T-helper 1 cell treated with Interleukin-12 subunit alpha and Interleukin-12 subunit beta and Interleukin-4 antibody, amounts not matched to agents 30 μg/mL and 1 μg/mL, for 36 hours (primary cell): ENCODE data around the gene MAPKAP1.

Source experiments
- H3K27ac Mint-ChIP-seq: one replicate; pipeline ENCODE4 v1.8.0; 2021; ENCODE audit warnings: mild to moderate bottlenecking, mixed read lengths
- H3K27me3 Mint-ChIP-seq: one replicate; pipeline ENCODE4 v1.8.0; 2021; ENCODE audit warnings: low read depth, mixed read lengths
- H3K36me3 Mint-ChIP-seq: one replicate; pipeline ENCODE4 v1.8.0; 2021; ENCODE audit warnings: low read depth, mixed read lengths
- H3K4me1 Mint-ChIP-seq: one replicate; pipeline ENCODE4 v1.8.0; 2021; ENCODE audit warnings: low read depth, mixed read lengths
- H3K4me3 Mint-ChIP-seq: one replicate; pipeline ENCODE4 v1.8.0; 2021; ENCODE audit warnings: mild to moderate bottlenecking, moderate library complexity, mixed read lengths
- H3K9me3 Mint-ChIP-seq: one replicate; pipeline ENCODE4 v1.8.0; 2021; ENCODE audit warnings: mixed read lengths

MAPKAP1 gene

DNA sequence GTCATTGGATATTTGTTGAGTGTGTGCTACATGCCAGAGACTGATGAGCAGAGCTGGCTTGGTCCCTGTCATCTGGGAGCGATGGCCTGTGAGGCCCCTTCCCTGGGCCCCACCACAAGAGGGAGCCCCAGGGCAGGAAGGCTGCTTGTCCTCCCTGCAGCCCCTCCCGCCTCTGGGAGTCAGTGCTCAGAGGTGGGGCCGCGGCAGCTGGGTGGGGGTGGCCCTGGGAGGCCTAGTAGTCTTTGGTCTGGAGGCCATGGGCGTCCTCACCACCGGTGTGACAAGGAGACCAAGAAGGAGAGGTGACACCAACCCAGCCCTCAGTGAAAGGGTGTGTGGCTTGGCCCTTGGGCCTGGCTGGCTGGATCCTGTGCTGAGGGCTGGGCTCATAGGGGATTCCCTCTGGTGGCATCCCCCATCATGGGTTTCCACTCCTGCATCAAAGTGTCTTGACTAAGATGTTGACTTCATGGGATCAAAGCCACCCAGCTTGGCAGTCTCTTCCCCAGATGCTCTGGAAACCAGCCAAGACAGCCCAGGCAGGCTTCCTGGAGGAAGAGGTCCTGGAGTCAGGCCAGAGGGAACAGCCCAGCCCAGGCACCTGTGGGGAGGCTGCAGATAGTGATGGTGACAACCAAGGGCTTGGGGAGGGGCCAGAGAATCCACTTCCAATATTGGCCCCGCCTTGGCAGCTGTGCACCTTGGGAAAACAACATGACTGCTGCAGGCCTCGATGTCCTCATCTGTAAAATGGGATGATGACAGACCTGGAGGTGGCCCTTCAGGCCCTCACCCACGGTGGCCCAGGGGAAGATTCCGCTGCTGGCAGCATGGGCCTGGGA, 278.7 kb downstream of the MAPKAP1 start:
- no peak overlapping the region for H3K4me3 Mint-ChIP-seq
- H3K36me3 Mint-ChIP-seq, result no peaks in the 10 kb centered on the region
- H3K27ac Mint-ChIP-seq, result no peak overlapping the region
- H3K4me1 Mint-ChIP-seq, result no peaks in the 10 kb centered on the region
- no peaks in the 10 kb centered on the region for H3K9me3 Mint-ChIP-seq
- H3K27me3 Mint-ChIP-seq, result no peaks in the 10 kb centered on the region

DNA sequence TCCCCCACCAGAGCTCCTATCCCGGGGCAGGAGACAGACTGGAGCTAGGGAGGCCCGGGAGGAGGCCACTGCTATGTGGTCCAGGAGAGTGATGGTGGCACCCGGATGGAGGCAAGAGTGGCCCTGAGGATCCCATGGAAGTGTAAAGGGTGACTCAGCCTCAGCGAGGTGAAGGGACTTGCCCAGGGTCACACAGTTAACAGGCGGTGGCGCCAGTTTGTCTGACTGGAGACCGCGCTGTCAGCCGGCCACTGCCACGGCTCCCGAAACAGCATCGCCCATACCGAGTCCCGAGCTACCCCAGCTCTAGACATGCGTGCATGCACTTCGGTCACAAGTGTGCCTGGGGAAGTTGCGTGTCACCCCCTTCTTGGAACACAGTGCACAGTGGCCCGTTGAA, 279.5 kb downstream of the MAPKAP1 start:
- H3K4me3 Mint-ChIP-seq, result no peak overlapping the region
- no peak overlapping the region for H3K27ac Mint-ChIP-seq
- H3K4me1 Mint-ChIP-seq, result no peaks in the 10 kb centered on the region
- no peaks in the 10 kb centered on the region for H3K9me3 Mint-ChIP-seq
- no peaks in the 10 kb centered on the region for H3K27me3 Mint-ChIP-seq
- no peaks in the 10 kb centered on the region for H3K36me3 Mint-ChIP-seq

DNA sequence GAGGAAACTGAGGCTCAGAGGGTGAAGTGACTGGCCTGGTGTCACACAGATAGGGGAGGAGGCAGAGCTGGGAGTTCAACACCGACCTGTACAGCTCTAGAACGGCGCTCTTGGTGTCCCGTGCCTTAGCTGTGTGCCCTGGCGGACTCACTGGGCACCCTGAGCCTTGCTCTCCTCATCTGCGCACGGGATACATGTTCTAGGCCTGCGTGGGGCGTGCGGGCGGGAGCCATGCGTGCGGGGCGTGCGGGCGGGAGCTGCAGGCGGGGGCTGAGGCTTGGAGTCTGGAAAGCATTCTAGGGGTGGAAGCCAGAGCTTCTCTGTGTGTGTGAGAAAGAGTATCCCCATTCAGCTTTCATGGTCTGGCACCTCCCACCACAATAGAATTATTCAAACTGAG, 280.1 kb downstream of the MAPKAP1 start:
- Mint-ChIP-seq H3K4me3 (no peak overlapping the region), H3K4me1 (no peaks in the 10 kb centered on the region), H3K27ac (no peak overlapping the region), H3K27me3 (no peaks in the 10 kb centered on the region), H3K9me3 (no peaks in the 10 kb centered on the region), H3K36me3 (no peaks in the 10 kb centered on the region)

DNA sequence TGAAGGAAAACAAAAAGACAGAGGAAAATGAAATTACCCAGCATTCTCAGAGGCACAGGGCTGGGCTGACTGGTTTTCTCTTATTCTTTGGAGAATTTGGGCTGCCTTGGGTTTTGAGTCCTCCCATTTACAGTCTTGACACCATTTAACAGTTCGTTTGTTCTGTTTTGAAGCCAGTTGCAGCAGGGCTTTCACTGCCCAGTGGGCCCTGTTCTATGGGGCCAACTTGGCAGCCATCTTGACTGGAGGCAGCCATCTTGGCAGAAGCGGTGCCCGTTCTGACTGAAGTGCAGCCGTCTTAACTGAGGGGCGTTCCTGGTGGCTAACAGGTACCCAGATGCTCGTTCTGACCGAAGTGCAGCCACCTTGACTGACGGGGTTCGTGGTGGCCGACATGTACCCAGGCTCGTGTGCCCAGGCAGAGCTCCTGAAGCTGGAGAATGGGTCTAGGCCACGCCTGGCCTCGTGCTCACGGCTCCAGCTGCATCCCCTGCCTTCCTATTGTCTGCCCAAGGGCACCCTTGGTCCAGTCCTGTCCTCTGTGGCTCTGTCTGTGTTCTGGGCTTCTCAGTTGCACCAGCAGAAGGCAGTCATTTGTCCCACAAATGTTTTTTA, 281.0 kb downstream of the MAPKAP1 start:
- Mint-ChIP-seq H3K36me3 (no peaks in the 10 kb centered on the region), H3K27me3 (no peaks in the 10 kb centered on the region), H3K27ac (no peak overlapping the region), H3K9me3 (no peaks in the 10 kb centered on the region), H3K4me1 (no peaks in the 10 kb centered on the region), H3K4me3 (no peak overlapping the region)

DNA sequence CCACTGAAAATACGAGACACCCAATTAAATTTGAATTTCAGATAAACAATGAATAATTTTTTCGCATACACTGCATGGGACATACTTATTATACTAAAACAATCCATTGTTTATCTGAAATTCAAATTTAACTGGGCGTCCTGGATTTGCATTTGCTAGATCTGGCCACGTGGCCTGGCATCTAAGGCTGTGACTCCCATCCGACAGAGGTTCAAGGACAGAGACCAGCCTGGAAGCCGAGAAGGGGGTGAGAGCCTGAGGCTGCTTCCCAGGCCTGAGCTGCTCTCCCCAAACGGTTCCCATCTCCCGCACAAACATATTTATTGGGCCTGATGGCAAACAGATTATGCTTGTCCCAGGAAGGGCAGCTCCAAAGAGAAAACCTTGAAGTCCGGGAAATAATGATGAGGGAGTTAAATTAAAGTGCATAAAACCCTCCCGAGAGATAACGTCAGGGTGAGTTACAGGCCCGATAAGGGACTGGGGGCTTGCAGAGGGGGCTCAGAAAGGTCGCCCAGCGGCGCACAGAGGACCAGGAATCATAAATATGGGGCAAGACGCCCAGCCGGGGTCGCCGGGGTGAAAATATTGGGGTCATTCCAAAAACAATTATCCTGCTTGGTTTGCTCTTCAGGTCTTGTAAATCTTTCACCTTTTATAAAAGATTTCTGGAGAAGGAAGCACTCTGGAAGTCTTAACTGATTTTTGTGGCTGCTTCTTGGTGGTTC, 281.7 kb downstream of the MAPKAP1 start:
- Mint-ChIP-seq H3K27ac (no peak overlapping the region), H3K27me3 (peaks cover 1% of the 10 kb centered on the region), H3K4me3 (no peak overlapping the region), H3K36me3 (no peaks in the 10 kb centered on the region), H3K4me1 (no peaks in the 10 kb centered on the region), H3K9me3 (no peaks in the 10 kb centered on the region)

DNA sequence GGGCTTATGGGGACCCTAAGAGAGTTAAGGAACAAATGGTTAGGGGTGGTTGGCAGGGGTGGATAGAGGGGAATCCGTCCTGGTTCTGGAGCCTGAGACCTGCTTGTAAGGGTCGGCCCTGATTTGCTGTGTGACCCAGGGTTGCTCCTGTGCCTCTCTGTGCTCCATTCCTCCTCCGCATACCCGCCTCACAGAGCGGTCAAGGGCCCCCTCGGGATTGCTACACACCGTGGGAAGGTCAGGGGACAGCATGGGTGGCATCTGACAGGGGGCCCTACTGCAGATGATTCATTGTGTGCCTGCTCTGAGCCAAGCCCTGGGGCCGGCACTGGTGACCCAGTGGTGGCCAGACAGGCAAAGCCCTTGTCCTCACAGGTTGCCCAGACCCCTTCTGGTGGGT, 283.0 kb downstream of the MAPKAP1 start:
- Mint-ChIP-seq H3K4me3 (no peak overlapping the region), H3K9me3 (no peaks in the 10 kb centered on the region), H3K27me3 (peaks cover 3% of the 10 kb centered on the region), H3K27ac (no peak overlapping the region), H3K36me3 (no peaks in the 10 kb centered on the region), H3K4me1 (no peaks in the 10 kb centered on the region)

DNA sequence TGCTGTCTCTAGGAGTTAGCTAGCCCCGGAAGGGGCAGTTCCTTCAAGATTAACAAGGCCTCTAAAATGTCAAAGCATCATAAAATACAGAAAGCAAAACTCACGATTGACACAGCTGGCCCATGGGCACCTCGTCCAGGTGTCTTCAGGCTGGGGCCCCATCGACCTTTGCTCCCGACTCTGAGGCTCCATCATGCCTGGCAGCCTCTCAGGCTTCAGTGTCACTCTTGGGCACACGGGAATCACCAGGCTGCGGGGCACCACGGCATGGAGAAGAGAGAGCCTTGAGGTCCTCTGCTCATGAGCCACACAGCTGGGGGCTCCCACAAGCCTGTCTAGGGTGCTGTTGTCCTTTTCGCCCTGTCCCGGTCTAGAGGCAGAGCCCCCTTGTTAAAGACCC, 284.2 kb downstream of the MAPKAP1 start:
- Mint-ChIP-seq H3K36me3 (no peaks in the 10 kb centered on the region), H3K4me1 (no peaks in the 10 kb centered on the region), H3K4me3 (no peak overlapping the region), H3K9me3 (no peaks in the 10 kb centered on the region), H3K27ac (no peak overlapping the region), H3K27me3 (peaks cover 3% of the 10 kb centered on the region)

DNA sequence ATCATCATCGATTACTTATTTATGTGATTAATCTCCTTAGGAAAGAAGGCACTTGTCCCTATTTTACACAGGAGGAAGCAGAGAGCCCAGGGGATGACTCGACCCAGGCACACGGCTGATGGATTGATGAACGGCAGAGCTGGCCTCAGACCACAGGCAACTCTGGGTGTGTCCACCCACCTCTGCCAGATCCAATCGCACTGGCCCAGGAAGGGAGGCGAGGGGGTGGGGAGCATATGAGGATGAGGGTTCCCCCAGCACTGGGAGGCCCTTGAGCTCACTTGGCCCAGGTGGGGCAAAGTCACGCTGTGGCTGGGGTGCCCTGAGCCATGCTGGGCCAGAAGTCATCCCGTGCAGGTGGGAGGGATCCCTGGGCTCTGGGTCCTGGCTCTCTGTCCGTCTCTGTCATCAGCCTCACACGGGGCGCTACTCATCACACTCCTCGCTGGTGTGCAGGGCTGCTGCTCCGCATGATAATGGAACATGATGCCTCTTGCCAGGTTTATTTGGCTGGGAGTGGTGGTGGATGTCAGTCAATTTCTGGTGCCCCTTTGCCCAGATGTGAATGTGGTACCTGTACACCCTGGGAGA, 285.3 kb downstream of the MAPKAP1 start:
- Mint-ChIP-seq H3K36me3 (no peaks in the 10 kb centered on the region), H3K4me1 (no peaks in the 10 kb centered on the region), H3K27me3 (peaks cover 3% of the 10 kb centered on the region), H3K9me3 (no peaks in the 10 kb centered on the region), H3K27ac (no peak overlapping the region), H3K4me3 (no peak overlapping the region)

DNA sequence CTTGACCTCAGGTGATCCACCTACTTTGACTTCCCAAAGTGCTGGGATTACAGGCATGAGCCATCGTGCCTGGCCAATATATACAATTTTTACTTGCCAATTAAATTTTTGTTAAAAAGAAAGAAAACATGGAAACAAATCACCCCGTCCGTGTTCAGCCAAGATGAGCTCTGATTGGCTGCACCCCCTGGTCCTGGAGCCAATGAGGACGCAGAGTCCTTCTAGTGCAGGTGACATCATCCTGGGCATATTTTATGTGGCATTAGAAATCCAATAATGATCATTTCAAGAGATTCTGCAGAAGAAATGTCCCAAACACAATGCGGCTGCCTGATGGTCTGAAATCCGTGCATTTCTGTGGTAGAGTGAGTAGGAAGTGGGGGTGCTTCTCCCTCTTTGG, 285.8 kb downstream of the MAPKAP1 start:
- no peak overlapping the region for H3K4me3 Mint-ChIP-seq
- H3K27ac Mint-ChIP-seq, result no peak overlapping the region
- H3K27me3 Mint-ChIP-seq, result peaks cover 3% of the 10 kb centered on the region
- H3K4me1 Mint-ChIP-seq, result no peaks in the 10 kb centered on the region
- H3K36me3 Mint-ChIP-seq, result no peaks in the 10 kb centered on the region
- no peaks in the 10 kb centered on the region for H3K9me3 Mint-ChIP-seq

DNA sequence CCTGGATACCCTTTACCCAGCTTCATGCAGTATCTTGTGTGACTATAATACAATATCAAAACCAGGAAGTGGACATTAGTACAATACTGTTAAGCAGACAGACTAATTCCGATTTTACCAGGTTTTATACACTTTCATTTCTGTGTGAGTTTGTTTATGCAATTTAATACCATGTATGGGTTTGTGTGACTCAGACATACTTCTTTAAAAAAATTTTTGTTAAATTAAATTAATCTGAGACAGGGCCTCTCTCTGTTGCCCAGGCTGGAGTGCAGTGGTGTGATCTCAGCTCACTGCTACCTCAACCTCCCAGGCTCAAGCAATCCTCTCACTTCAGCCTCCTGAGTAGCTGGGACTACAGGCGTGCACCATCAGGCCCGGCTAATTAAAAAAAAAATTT, 288.6 kb downstream of the MAPKAP1 start:
- H3K4me1 Mint-ChIP-seq, result no peaks in the 10 kb centered on the region
- H3K27ac Mint-ChIP-seq, result no peak overlapping the region
- no peak overlapping the region for H3K4me3 Mint-ChIP-seq
- H3K9me3 Mint-ChIP-seq, result no peaks in the 10 kb centered on the region
- no peaks in the 10 kb centered on the region for H3K36me3 Mint-ChIP-seq
- peaks cover 3% of the 10 kb centered on the region for H3K27me3 Mint-ChIP-seq

DNA sequence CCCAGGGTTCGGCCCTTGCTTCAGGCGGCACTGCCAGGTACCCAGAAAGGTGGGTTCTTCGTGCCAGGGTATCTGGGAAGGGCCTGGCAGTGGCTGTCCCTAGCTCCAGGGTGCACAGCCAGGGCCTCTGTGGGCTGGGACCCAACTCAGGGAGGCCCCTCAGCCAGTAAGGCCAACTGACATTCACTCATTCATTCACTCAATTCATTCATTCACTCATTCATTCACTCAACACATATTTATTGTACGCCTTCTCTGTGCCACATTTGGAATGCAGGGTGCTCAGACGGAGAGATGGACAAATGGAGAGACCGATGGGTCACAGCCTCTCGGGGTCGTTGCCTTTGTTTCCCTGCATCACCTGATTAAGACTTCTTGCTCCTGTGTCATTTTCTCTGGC, 290.5 kb downstream of the MAPKAP1 start:
- no peaks in the 10 kb centered on the region for H3K36me3 Mint-ChIP-seq
- H3K4me3 Mint-ChIP-seq, result no peak overlapping the region
- no peaks in the 10 kb centered on the region for H3K4me1 Mint-ChIP-seq
- H3K9me3 Mint-ChIP-seq, result no peaks in the 10 kb centered on the region
- no peak overlapping the region for H3K27ac Mint-ChIP-seq
- H3K27me3 Mint-ChIP-seq, result peaks cover 3% of the 10 kb centered on the region

DNA sequence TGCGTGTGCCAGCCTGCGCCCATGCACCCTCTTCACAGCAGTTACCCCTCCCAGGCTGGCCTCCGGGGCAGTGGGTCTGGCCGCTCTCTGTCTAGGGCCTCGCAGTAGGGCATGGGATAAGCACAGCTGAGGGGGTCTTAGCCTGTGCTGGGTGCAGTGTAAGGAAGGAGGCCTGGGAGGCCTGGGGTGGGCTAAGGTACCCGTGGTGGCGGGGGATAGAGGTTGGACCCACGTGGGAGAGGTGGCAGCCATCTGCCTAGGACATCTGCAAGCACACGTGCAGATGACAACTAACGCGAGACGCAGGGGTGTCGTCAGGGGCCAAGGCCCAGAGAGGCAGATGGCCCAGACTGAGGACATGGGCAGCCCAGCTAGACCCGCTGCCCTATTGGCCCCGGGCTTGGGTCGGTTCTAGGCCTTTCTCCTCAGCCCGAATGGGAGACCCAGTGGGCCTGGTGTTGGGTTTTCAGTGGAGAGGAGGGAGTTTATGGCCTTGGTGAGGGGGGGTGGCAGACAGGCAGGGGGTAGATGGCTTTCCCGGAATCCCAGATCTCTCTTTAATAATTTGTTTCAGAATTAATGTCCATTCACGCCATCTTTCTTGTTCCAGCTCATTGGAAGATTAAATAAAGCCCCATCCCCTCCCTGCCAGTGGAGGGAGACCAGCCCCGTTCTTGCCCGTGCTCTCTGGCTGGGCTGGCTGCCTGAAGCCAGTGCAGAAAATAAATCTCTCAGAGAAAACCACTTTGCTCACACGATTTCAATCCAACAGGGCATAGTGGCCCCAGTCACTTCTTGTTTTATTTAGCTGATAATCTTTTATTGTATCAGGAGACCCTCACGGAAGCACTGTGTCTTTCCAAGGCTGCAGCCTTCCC, 291.2 kb downstream of the MAPKAP1 start:
- Mint-ChIP-seq H3K27ac (no peak overlapping the region), H3K4me3 (no peak overlapping the region), H3K4me1 (no peaks in the 10 kb centered on the region), H3K9me3 (no peaks in the 10 kb centered on the region), H3K36me3 (no peaks in the 10 kb centered on the region), H3K27me3 (peaks cover 3% of the 10 kb centered on the region)

DNA sequence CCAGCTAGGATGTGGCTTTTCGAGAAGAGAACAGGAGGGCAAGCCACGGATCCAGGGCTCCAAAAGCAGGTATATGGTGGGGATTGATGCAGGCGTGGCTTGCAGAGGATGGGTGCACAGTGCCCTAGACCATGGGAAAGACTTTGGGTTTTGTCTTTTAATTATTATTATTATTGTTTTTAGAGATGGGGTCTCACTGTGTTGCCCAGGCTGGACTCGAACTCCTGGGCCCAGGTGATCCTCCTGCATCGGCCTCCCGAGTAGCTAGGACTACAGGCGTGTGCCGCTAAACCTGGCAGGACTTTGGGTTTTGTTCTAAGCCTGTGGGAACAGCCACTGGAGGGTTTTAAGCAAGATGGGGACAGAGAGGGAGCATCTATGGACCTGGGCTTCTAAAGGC, 293.4 kb downstream of the MAPKAP1 start:
- no peaks in the 10 kb centered on the region for H3K9me3 Mint-ChIP-seq

DNA sequence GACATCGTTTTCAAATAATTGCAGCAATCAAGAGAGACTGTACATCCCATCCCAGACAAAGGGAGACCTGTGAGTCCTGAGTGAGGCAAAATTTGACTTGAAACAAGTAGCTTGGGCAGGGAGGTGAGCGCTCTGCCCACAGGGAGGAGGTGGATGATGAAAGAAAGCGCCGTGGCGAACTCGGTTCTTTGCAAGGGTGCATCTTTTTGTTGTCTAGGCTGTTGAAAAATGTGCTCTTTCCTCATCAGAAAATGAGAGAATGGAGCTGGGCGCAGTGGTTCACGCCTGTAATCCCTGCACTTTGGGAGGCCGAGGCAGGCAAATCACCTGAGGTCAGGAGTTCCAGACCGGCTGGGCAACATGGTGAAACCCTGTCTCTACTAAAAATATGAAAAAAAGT, 294.8 kb downstream of the MAPKAP1 start:
- Mint-ChIP-seq H3K4me1 (peaks cover 10% of the 10 kb centered on the region), H3K4me3 (no peak overlapping the region), H3K27me3 (peaks cover 15% of the 10 kb centered on the region), H3K27ac (no peak overlapping the region), H3K9me3 (no peaks in the 10 kb centered on the region), H3K36me3 (peaks cover 2% of the 10 kb centered on the region)

More for the DNA sequence above, 293.4 kb downstream of the MAPKAP1 start:
- H3K4me1 Mint-ChIP-seq, result peaks cover 6% of the 10 kb centered on the region
- no peak overlapping the region for H3K27ac Mint-ChIP-seq
- no peak overlapping the region for H3K4me3 Mint-ChIP-seq
- H3K27me3 Mint-ChIP-seq, result peaks cover 15% of the 10 kb centered on the region
- peaks cover 2% of the 10 kb centered on the region for H3K36me3 Mint-ChIP-seq
